G401.6 (cell line): ENCODE results near the gene PORCN.
"Not testable (repeated sequence)": the region's sequence is repeated elsewhere in the genome, so short reads cannot be mapped to it uniquely, and the experiment has no call there.

Source experiments
- FAIRE-seq: peaks from 2 replicates; lab custom pipeline; 2012; peaks lifted over from hg19 to GRCh38; lab: Jason Lieb, UNC

The PORCN gene

DNA sequence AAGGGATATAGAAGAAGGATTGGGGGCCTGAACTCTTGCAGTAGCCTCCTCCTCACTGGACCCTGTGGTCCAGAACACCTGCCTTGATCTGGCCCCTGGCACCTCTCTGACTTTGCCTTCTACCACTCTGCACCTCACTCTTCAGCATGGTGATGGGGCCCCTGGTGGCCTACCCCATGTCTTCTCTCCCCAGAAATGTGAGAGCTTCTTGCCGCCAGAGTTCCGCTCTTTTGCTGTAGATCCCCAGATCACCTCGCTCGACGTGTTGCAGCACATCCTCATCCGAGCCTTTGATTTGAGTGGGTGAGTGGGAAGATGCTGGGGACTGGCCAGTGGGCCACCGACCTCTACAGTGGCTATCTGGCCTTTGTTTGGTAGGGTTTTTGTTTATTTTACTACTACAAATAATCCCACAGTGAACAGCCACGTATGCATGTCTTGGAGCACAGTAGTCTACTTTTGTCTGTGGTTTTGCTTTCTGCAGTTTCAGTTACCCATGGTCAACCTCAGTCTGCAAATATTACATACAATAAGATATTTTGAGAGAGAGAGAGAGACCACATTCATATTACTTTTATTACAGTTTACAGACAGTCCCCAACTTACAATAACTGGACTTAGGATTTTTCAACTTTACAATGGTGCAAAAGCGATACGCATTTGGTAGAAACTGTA lies 32.5 kb downstream of the PORCN start:
- FAIRE-seq, result no peak

DNA sequence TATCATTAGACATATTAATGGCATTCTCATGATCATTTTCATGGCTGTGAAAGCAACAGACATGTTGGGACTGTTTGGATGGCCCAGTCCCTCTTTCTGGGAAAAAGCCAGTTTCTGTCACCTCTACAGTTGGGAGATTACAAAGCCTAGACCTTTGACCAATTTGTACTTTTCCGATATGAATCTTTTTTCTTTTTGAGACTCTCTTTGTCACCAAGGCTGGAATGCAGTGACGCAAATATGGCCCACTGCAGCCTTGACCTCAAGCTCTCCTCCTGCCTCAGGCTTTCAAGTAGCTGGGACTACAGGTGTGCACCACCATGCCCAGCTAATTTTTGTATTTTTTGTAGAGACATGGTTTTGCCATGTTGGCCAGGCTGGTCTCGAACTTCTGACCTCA lies 40.1 kb downstream of the PORCN start:
- no peak for FAIRE-seq

DNA sequence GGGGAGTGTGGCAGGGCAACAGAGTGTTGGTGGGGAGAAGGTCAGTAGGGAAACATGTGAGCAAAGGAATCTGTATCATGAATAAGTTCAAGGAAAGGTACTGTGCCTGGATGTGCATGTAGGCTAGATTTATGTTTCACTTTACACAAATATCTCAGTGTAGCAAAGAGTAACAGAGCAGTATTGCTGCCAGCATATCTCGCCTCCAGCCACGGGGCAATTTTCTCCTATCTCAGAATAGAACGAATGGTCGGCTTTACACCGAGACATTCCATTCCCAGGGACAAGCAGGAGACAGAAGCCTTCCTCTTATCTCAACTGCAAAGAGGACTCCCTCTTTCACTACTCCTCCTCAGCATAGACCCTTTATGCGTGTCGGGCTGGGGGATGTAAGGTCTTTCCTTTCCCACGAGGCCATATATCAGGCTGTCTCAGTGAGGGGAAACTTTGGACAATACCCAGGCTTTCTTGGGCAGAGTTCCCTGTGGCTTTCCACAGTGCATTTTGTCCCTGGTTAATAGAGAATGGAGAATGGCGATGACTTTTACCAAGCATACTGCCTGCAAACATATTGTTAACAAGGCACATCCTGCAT lies 47.0 kb downstream of the PORCN start:
- FAIRE-seq, result not testable (repeated sequence)

DNA sequence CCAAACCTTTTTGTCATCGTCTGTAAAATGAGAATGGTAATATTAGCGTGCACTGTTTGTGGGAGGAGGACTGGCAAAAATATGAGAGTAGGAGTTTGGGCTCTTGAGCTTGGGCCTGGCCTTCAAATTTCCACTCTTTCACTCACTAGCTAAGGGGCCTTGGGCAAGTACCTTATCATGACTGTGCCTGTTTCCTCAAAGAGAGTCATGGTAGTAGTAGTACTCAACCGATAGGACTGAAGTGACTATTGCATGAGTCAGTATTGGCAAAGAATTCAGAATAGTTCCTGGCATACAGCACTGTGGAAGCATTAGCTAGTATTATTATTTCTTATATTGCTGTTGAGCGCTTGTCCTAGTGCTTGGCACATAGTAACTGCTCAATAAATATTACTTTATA lies 49.5 kb downstream of the PORCN start:
- no peak for FAIRE-seq

DNA sequence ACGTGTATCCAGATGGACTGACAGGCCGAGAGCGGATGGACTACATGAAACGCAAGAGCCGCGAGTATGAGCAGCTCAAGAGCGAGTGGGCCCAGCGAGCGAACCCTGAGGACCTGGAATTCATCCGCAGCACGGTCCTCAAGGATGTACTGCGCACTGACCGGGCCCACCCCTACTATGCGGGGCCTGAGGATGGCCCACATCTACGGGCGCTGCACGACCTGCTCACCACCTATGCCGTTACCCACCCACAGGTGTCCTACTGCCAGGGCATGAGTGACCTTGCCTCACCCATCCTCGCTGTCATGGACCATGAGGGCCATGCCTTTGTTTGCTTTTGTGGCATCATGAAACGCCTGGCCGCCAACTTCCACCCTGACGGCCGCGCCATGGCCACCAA lies 50.8 kb downstream of the PORCN start:
- FAIRE-seq, result no peak

DNA sequence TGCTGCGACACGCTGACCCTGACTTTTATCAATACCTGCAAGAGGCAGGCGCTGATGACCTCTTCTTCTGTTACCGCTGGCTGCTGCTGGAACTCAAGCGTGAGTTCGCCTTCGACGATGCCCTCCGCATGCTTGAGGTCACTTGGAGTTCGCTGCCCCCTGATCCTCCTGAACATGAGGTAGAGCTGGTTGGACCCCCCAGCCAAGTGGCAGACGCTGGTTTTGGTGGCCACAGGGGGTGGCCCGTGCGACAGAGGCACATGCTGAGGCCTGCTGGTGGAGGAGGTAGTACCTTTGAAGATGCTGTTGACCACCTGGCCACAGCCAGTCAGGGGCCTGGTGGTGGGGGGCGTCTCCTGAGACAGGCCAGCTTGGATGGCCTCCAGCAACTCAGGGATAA lies 51.3 kb downstream of the PORCN start:
- FAIRE-seq, result no peak

DNA sequence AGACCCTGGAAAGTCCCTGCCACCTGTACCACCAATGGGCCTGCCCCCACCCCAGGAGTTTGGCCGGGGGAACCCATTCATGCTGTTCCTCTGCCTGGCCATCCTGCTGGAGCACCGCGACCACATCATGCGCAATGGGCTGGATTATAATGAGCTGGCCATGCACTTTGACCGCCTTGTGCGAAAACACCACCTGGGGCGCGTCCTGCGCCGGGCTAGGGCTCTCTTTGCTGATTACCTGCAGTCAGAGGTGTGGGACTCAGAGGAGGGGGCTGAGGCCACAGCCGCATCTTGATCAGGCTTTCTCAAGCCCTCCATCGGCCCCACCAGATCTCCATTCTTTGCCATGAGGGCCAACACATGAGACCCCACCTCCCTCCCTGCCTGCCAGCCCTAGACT lies 51.9 kb downstream of the PORCN start:
- no peak for FAIRE-seq

DNA sequence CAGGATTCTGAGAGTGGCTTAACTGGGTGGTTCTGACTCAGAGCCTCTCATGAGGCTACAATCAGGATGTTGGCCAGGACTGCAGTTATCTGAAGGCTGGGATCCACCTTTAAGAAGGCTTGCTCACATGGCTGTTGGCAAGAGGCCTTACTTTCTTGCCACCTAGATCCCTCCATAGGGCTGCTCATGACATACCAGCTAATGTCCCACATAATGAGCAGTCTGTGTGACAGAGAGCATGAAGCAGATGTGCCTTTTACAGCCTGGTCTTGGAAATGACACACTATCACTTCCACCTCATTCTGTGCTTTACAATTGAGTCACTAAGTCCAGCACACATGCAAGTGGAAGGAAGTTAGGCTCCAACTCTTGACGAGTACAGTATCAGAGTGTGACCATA lies 61.2 kb downstream of the PORCN start:
- FAIRE-seq, result no peak
